Ovary (tissue), 9 donors: ENCODE measurements around the gene EIF4G2. TPM values are rescaled to one million over a fixed set of nuclear protein-coding genes. Genes with fewer than 3 reads are reported as not detected.

Experiments
- DNase-seq, 5 donors: peaks; one replicate each; pipeline ENCODE4 v3.0.0-alpha.2; 2019 to 2020
- H3K27ac ChIP-seq, 2 donors: fragments of 200-600 bp; one replicate each; pipeline versions ENCODE4 v1.5.1 to v1.8.0; 2019 to 2022
- H3K27me3 ChIP-seq: fragments of 200-600 bp; one replicate; pipeline ENCODE4 v1.8.0; 2022
- H3K36me3 ChIP-seq: fragments of 200-600 bp; sonication (generic); one replicate; pipeline ENCODE4 v1.5.1; 2019
- H3K4me1 ChIP-seq: one replicate; pipeline ENCODE4 v1.8.1; 2013; ENCODE audit warnings: mild to moderate bottlenecking, moderate library complexity; ENCODE audit not compliant: insufficient read depth
- H3K4me3 ChIP-seq: fragments of 200-600 bp; sonication (generic); one replicate; pipeline ENCODE4 v1.5.1; 2017
- H3K9me3 ChIP-seq, 2 donors: fragments of 200-600 bp in 1 of 2; sonication (generic) in 1 of 2; one replicate each; pipeline versions ENCODE4 v1.5.1 to v1.8.1; 2013 to 2019; ENCODE audit warnings: mild to moderate bottlenecking in 1 of 2, moderate library complexity in 1 of 2
- CTCF ChIP-seq, 3 donors: fragments of 450-650 bp in 2 of 3; fragments of 200-600 bp in 1 of 3; IDR thresholded peaks; one replicate each; pipeline versions ENCODE4 v1.5.1 to v1.8.0; 2016 to 2022; ENCODE audit warnings: antibody characterized with exemption in 3 of 3, mild to moderate bottlenecking in 1 of 3
- EP300 ChIP-seq: sonication (generic); formaldehyde crosslinking; IDR thresholded peaks from one replicate; pipeline ENCODE4 v1.6.1; 2017; ENCODE audit warnings: antibody characterized with exemption
- POLR2A ChIP-seq: fragments of 450-650 bp; IDR thresholded peaks from one replicate; pipeline ENCODE4 v1.6.1; 2017; ENCODE audit warnings: antibody characterized with exemption, mild to moderate bottlenecking, moderate library complexity
- WGBS, 3 donors: extraction: QIAGEN DNeasy Blood & Tissue Kit in 1 of 3; methylation state at CpG; one replicate each; pipeline versions ENCODE4 v1.1.5 to v1.1.7; 2013 to 2017; 5-methylcytosine and 5-hydroxymethylcytosine counted together
- intact Hi-C, 4 donors: fragments of 100-400 bp; cut with DNase I; formaldehyde crosslinking; loops; one replicate each; pipeline versions ENCODE4 v1.11.0 to v1.15.1; 2022 to 2023
- polyA plus RNA-seq, 2 donors: library from polyadenylated mRNA; stranded (reverse); fragments of 200-250 nt in 1 of 2; fragments of 350-450 nt in 1 of 2; fragmentation: Illumina TruSeq in 1 of 2; extraction: RNeasy Lipid Tissue Mini Kit (QIAGEN cat#74804) in 1 of 2; gene quantifications; one replicate each; pipeline ENCODE4 v1.2.3, GENCODE V29; 2013 to 2014
- total RNA-seq, 7 donors: library from RNA; depleted of rRNA in 2 of 7; stranded (reverse); fragments of >200 nt in 2 of 7; fragmentation: NEBNext Ultra II Directional in 3 of 7; extraction: Animal tissue kit (Norgen Biotek cat#: 25700) in 3 of 7; gene quantifications; one replicate each; pipeline versions ENCODE4 v1.1.0 to v1.2.4, GENCODE V29; 2016 to 2023
- donor health status: DM: no; HTN: no; CAD: no; lungs with moderate emphysema.
- donor health status: DM: no; HTN: no; CAD: no.
- donor health status: Bipolar disorder and iron deficiency.
- donor health status: DM: yes; HTN: yes; CAD: no.
- donor health status: DM: no; HTN: no; CAD: no.
- donor health status: DM: yes; HTN: yes; CAD: no.

The EIF4G2 gene
- total and polyA plus RNA-seq, 9 donors, result 206 to 761 (median 582) TPM

- WGBS, 3 donors, result 86 to 90% (median 89%) methylated on average over 4 of the region's 4 CpGs
- TF ChIP-seq POLR2A (no peak), CTCF (IDR thresholded peaks at IDR 0.05) (no peak), EP300 (no peak)
- DNase-seq, result no peak
Measured at GRCh38 chr11:10762913-10763421, 45.8 kb downstream of the EIF4G2 start.

GRCh38 chr11:10762185-10762584, 46.5 kb downstream of the EIF4G2 start:
- Histone ChIP-seq H3K27me3 (no peaks in the 10 kb centered on the region), H3K4me1 (no peaks in the 10 kb centered on the region), H3K9me3 (no peaks in the 10 kb centered on the region), H3K36me3 (no peaks in the 10 kb centered on the region), H3K27ac (no peak overlapping the region), H3K4me3 (no peak overlapping the region)
- TF ChIP-seq POLR2A (no peak), CTCF (IDR thresholded peaks at IDR 0.05) (no peak), EP300 (no peak)
- intact Hi-C loops, result no loop called here
- DNase-seq, result no peak

More at GRCh38 chr11:10762913-10763421, 45.8 kb downstream of the EIF4G2 start:
- Histone ChIP-seq H3K4me3 (no peak overlapping the region), H3K4me1 (no peaks in the 10 kb centered on the region), H3K27ac (no peak overlapping the region), H3K27me3 (no peaks in the 10 kb centered on the region), H3K36me3 (no peaks in the 10 kb centered on the region), H3K9me3 (no peaks in the 10 kb centered on the region)
- intact Hi-C loops, result no loop called here

GRCh38 chr11:10761085-10761698, 47.5 kb downstream of the EIF4G2 start:
- DNase-seq, result no peak
- H3K27ac ChIP-seq, result no peak overlapping the region
- intact Hi-C loops, result no loop called here
- H3K9me3 ChIP-seq, result no peaks in the 10 kb centered on the region
- H3K36me3 ChIP-seq, result no peaks in the 10 kb centered on the region
- no peaks in the 10 kb centered on the region for H3K4me1 ChIP-seq
- no peaks in the 10 kb centered on the region for H3K27me3 ChIP-seq
- TF ChIP-seq CTCF (IDR thresholded peaks at IDR 0.05) (no peak), POLR2A (no peak), EP300 (no peak)
- 80 to 85% (median 83%) methylated on average over 6 of the region's 6 CpGs for WGBS, 3 donors
- no peak overlapping the region for H3K4me3 ChIP-seq

GRCh38 chr11:10758957-10759356, 49.8 kb downstream of the EIF4G2 start:
- no peaks in the 10 kb centered on the region for H3K36me3 ChIP-seq
- intact Hi-C loops, result no loop called here
- DNase-seq, result no peak
- no peaks in the 10 kb centered on the region for H3K4me1 ChIP-seq
- no peaks in the 10 kb centered on the region for H3K9me3 ChIP-seq
- H3K4me3 ChIP-seq, result no peak overlapping the region
- no peak overlapping the region for H3K27ac ChIP-seq
- H3K27me3 ChIP-seq, result no peaks in the 10 kb centered on the region
- 94 to 98% (median 97%) methylated on average over 1 of the region's 1 CpG for WGBS, 3 donors
- no peak for TF ChIP-seq POLR2A
- TF ChIP-seq CTCF (IDR thresholded peaks at IDR 0.05), result no peak
- TF ChIP-seq EP300, result no peak
